A549 treated with DMSO at 1 μM for 4 hours (cell line): Measurements from ENCODE around the gene ZCCHC2. TPM values are rescaled to one million over a fixed set of nuclear protein-coding genes. Genes with fewer than 3 reads are reported as not detected.

Source experiments
- total RNA-seq: library from RNA; stranded (reverse); fragments of 200-300 nt; extraction: Qiagen RNA extraction; gene quantifications from 5 replicates; pipeline ENCODE4 v1.2.3, GENCODE V29; 2022; ENCODE audit warnings: low read depth

Gene ZCCHC2
- total RNA-seq = 8.8 to 10.5 TPM (median 10.0 TPM) in 5 replicates

GRCh38 chr18:62522504-62523254 is at the start of gene ZCCHC2:
TSS of gene ZCCHC2 (plus strand) at chr18:62523025. CDS start at chr18:62523425, 400 bp downstream.

Other genes with a start within 250 kb of the ZCCHC2 start
- 6.3 to 11.9 TPM (median 9.5 TPM) in 5 replicates for gene TNFRSF11A, start 197.7 kb upstream of the ZCCHC2 start, total RNA-seq
- gene PHLPP1, start 192.5 kb downstream of the ZCCHC2 start, total RNA-seq = 4.9 to 7.2 TPM (median 7.0 TPM) in 5 replicates